Type B pancreatic cell (in vitro differentiated cells): ENCODE data around the gene EPB41L1. TPM values are rescaled to one million over a fixed set of nuclear protein-coding genes. Genes with fewer than 3 reads are reported as not detected.

Experiments used
- DNase-seq: peaks from one replicate; pipeline ENCODE4 v3.0.0; 2021; ENCODE audit warnings: mixed read lengths; ENCODE audit not compliant: unreplicated experiment; ENCODE audit errors: extremely low spot score
- H3K27ac Mint-ChIP-seq: 2 replicates; pipeline ENCODE4 v1.8.0; 2021; ENCODE audit warnings: mild to moderate bottlenecking, mixed read lengths
- H3K27me3 Mint-ChIP-seq: 2 replicates; pipeline ENCODE4 v1.8.0; 2021; ENCODE audit warnings: mixed read lengths
- H3K36me3 Mint-ChIP-seq: 2 replicates; pipeline ENCODE4 v1.8.0; 2021; ENCODE audit warnings: mixed read lengths
- H3K4me1 Mint-ChIP-seq: one replicate; pipeline ENCODE4 v1.8.0; 2021; ENCODE audit warnings: mixed read lengths; ENCODE audit not compliant: unreplicated experiment
- H3K4me3 Mint-ChIP-seq: 2 replicates; pipeline ENCODE4 v1.8.0; 2021; ENCODE audit warnings: mild to moderate bottlenecking, mixed read lengths
- H3K9me3 Mint-ChIP-seq: 2 replicates; pipeline ENCODE4 v1.8.0; 2021; ENCODE audit warnings: mixed read lengths
- total RNA-seq: library from RNA; stranded (reverse); gene quantifications from 2 replicates; pipeline ENCODE4 v1.2.1, GENCODE V29; 2021; ENCODE audit warnings: low replicate concordance
- TF ChIP-seq, protein P1 (sequence below): fragments of 200-600 bp; sonication (generic); conservative IDR thresholded peaks from 2 replicates; pipeline ENCODE4 v1.5.0; 2021; ENCODE audit warnings: antibody characterized with exemption, mild to moderate bottlenecking

Gene EPB41L1
- total RNA-seq, 1 donor from 2014 or later = 68.1 TPM

DNA sequence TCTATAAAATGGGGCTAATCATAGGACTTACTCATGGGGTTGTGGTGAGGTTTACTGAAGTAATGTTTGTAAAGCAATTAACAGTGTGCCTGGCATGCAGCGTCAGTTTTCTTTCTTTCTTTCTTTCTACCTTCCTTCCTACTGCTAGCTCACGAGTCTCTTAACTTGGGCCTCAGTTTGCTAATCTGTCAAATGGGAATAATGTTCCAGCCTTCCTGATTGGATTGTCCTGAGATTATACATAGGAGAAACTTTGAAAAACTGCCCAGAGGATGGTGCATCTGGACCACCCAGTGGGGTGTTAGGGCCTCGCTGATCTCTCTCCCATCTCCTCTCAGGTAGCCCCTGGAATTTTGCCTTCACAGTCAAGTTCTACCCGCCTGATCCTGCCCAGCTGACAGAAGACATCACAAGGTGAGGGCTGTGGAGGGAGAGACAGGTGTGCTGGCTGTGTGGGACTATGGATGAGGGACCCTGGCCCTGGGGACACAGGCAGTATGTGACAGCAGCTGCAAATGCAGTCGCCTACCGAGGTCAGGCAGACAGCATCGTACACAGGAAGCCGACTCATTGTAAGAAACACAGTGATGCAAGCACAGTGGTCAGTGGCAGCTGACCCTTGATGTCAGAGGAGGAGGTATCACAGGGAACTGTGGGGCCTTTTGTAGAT is 27.5 kb downstream of the EPB41L1 start:
- Mint-ChIP-seq H3K27ac (no peak overlapping the region), H3K36me3 (peaks cover 17% of the 10 kb centered on the region), H3K9me3 (no peaks in the 10 kb centered on the region), H3K4me1 (no peaks in the 10 kb centered on the region), H3K27me3 (no peaks in the 10 kb centered on the region), H3K4me3 (no peak overlapping the region)
- no peak for DNase-seq
- TF ChIP-seq, protein P1, sequence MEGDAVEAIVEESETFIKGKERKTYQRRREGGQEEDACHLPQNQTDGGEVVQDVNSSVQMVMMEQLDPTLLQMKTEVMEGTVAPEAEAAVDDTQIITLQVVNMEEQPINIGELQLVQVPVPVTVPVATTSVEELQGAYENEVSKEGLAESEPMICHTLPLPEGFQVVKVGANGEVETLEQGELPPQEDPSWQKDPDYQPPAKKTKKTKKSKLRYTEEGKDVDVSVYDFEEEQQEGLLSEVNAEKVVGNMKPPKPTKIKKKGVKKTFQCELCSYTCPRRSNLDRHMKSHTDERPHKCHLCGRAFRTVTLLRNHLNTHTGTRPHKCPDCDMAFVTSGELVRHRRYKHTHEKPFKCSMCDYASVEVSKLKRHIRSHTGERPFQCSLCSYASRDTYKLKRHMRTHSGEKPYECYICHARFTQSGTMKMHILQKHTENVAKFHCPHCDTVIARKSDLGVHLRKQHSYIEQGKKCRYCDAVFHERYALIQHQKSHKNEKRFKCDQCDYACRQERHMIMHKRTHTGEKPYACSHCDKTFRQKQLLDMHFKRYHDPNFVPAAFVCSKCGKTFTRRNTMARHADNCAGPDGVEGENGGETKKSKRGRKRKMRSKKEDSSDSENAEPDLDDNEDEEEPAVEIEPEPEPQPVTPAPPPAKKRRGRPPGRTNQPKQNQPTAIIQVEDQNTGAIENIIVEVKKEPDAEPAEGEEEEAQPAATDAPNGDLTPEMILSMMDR = no peak

DNA sequence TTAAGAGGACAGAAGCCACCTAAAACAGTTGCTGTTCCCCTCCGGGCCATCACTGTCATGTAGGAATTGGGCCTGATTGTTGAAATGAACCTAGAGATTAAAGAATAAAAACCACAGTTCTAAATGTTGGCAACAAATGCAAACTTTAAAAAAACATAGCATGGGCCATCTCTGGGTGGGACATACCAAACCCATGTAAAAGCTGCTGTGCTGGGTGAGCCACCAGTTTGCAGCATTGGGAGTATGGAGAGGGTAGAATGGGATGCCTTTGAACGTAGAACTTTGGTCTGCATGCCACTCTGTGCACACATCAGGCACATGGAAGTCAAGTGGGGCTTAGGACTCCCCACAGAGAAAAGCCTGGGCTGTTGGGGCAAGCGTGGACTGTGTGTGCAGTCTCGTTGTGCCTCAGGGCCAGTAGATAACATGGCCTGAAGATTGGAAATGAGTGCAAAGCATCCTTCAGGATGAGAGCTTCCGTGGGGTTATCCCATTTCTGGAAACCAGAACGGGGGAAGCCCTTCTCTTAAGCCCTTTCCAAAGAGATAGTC is 28.1 kb downstream of the EPB41L1 start:
- Mint-ChIP-seq H3K4me3 (no peak overlapping the region), H3K4me1 (no peaks in the 10 kb centered on the region), H3K27me3 (no peaks in the 10 kb centered on the region), H3K36me3 (peaks cover 17% of the 10 kb centered on the region), H3K9me3 (no peaks in the 10 kb centered on the region), H3K27ac (no peak overlapping the region)
- TF ChIP-seq, protein P1 = no peak
- no peak for DNase-seq

DNA sequence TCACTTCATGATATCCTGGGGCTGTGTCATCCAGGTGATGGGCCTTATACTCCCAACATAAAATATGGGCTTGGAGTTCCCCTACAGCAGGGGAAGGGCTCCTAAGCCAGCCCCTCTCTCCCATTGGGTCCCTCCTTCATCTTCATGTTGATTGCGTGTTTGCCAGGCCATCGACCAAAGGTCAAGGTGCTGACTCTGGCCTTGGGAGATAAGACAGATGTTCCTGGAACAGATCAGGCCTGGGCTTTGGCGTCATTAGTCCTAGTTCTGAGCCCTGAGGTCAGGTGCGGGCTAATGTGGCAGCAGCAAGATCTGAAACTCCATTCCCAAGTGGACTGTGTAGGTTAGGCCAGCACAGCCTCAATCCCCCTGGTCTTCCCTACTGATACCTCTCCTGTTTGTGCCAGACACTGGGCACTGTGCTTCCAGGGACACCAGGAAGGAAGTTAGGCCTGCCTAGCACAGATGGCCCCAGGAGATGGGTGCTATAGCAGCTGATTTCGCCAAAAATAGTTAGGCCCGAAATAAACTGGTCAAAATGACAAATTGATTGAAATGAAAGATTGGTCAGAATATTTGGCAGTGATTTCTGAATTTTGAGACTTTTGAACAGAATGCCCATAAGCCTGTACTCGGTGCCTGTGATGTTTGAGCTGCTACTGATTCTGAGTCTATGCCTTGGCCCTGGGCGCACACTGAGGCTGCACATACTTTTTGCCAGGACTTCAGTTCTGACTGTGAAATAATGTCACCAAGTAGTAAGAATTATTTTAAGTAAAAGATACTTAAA is 28.8 kb downstream of the EPB41L1 start:
- Mint-ChIP-seq H3K4me1 (no peaks in the 10 kb centered on the region), H3K9me3 (no peaks in the 10 kb centered on the region), H3K4me3 (no peak overlapping the region), H3K27ac (no peak overlapping the region), H3K36me3 (peaks cover 17% of the 10 kb centered on the region), H3K27me3 (no peaks in the 10 kb centered on the region)
- no peak for DNase-seq
- TF ChIP-seq, protein P1 = no peak

DNA sequence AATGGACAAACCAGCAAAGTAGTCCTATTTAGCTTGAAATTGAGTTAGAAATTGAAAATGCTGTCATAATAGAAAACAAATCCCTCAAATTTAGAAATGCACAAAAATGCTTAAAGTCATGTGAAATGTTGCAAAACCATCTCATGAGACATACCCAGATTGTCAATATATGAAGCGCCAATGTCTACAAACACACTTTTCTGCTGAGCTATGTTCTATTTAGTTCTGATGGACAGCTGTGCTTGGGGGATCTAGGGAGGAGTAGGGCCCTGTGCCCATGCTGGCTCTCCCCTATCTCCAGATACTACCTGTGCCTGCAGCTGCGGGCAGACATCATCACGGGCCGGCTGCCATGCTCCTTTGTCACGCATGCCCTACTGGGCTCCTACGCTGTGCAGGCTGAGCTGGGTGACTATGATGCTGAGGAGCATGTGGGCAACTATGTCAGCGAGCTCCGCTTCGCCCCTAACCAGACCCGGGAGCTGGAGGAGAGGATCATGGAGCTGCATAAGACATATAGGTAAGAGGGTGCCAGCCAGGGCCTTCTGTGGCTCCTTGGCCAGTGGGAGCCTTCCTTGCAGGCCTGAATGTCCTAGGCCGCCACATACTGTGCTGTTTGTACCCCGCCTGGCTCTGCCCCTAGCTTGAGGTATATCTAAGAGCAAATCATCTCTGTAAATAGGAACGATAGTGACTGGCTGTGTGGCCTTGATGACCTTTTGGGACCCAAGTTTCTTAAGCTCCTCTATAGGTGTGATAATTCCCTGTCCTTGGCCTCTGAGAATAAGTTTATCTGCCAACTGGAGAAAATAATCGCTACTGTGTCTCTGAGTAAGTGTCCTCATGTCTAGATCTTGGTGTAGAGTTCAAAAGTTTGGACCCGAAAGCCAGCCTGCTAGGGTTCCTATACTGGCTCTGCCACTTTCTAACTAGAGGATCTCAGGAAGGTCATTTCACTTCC is 30.6 kb downstream of the EPB41L1 start:
- Mint-ChIP-seq H3K4me1 (no peaks in the 10 kb centered on the region), H3K27me3 (no peaks in the 10 kb centered on the region), H3K36me3 (peaks cover 27% of the 10 kb centered on the region), H3K4me3 (no peak overlapping the region), H3K9me3 (no peaks in the 10 kb centered on the region), H3K27ac (no peak overlapping the region)
- TF ChIP-seq, protein P1 = no peak
- no peak for DNase-seq

DNA sequence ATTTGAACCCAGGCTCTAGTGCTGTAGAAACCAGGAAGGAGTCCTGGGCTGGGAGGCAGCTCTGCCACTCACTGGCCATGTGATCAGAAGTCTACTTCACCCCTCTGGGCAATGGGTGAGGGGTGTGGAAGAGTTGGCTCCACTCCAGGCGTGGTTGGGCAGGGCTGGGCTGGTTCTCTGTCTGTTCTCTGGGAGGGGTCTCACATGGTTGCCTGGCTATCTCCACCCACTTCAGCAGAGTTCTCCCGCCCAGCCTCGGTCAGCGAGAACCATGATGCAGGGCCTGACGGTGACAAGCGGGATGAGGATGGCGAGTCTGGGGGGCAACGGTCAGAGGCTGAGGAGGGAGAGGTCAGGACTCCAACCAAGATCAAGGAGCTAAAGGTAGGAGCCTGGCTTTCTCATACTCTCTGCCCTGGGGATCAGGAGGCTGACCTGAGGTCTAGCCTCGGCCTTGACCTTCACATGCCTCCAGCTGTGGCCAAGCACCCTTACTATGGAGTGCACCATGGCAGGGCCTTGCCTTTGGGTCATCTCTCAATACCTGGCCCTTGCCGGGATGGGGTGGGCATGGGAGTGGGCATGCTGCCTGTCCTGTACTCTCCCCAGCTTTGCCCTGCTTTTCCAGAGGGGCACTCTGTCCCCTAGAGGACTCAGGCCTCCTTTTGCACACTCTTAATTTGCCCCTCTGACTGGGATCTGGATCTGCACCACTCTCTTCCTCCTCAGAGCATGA is 39.6 kb downstream of the EPB41L1 start:
- no peak overlapping the region for H3K27ac Mint-ChIP-seq
- peaks cover 7% of the 10 kb centered on the region for H3K36me3 Mint-ChIP-seq
- H3K4me3 Mint-ChIP-seq = no peak overlapping the region
- H3K9me3 Mint-ChIP-seq = no peaks in the 10 kb centered on the region
- H3K27me3 Mint-ChIP-seq = no peaks in the 10 kb centered on the region
- H3K4me1 Mint-ChIP-seq = no peaks in the 10 kb centered on the region
- TF ChIP-seq, protein P1 = no peak
- no peak for DNase-seq
